A549 (cell line): Measurements from ENCODE around the gene SIM1.

Source experiments
- BHLHE40 ChIP-seq: IDR thresholded peaks from 2 replicates; pipeline ENCODE4 v1.6.1; 2012; ENCODE audit warnings: low read depth, low read length, inconsistent platforms
- CEBPB ChIP-seq, 2 experiments: fragments of >200 bp in 1 of 2; sonication (Bioruptor Twin) in 1 of 2; formaldehyde crosslinking in 1 of 2; IDR thresholded peaks; 2 replicates each; pipeline ENCODE4 v1.6.1; 2012 to 2016
- CTCF ChIP-seq: fragments of >200 bp; sonication (Bioruptor Twin); formaldehyde crosslinking; IDR thresholded peaks from 3 replicates; pipeline ENCODE4 v1.5.1; 2016
- ELK1 ChIP-seq: fragments of 150-350 bp; IDR thresholded peaks from 2 replicates; pipeline ENCODE4 v1.6.1; 2014; ENCODE audit warnings: low read depth, mild to moderate bottlenecking, low read length
- EP300 ChIP-seq, 2 experiments: fragments of >200 bp; sonication (Bioruptor Twin); formaldehyde crosslinking; IDR thresholded peaks; 2 replicates in 1 of 2; 3 replicates in 1 of 2; pipeline ENCODE4 v1.6.1; 2016 to 2017
- ESRRA ChIP-seq: fragments of 150-350 bp; IDR thresholded peaks from 2 replicates; pipeline ENCODE4 v1.6.1; 2014; ENCODE audit warnings: mild to moderate bottlenecking, low read length, borderline replicate concordance
- HDAC2 ChIP-seq: fragments of 200-600 bp; sonication (generic); IDR thresholded peaks from 2 replicates; pipeline ENCODE4 v1.6.1; 2016
- JUN ChIP-seq, 2 experiments: fragments of >200 bp; sonication (Bioruptor Twin); formaldehyde crosslinking; IDR thresholded peaks; 2 replicates in 1 of 2; 3 replicates in 1 of 2; pipeline ENCODE4 v1.6.1; 2016 to 2017
- PHF8 ChIP-seq: fragments of 200-600 bp; sonication (generic); IDR thresholded peaks from 2 replicates; pipeline ENCODE4 v1.6.1; 2016; ENCODE audit warnings: low read depth, mild to moderate bottlenecking, antibody characterized with exemption, moderate library complexity, borderline replicate concordance
- SREBF2 ChIP-seq: fragments of 450-650 bp; IDR thresholded peaks from 2 replicates; pipeline ENCODE4 v1.6.1; 2014; ENCODE audit warnings: mild to moderate bottlenecking, moderate library complexity

GRCh38 chr6:100342830-100343229 lies 121.9 kb downstream of the SIM1 start:
- TF ChIP-seq CTCF (no peak), HDAC2 (no peak), JUN (IDR thresholded peaks at IDR 0.05) (no peak), BHLHE40 (no peak), SREBF2 (no peak), ELK1 (no peak), CEBPB (IDR thresholded peaks at IDR 0.05) (no peak), ESRRA (no peak), EP300 (IDR thresholded peaks at IDR 0.05) (no peak), PHF8 (no peak)
